Fibroblast of lung (primary cell): ENCODE data around the gene ODF2. TPM values are rescaled to one million over a fixed set of nuclear protein-coding genes. Genes with fewer than 3 reads are reported as not detected.

Experiments used
- DNase-seq, 2 donors: peaks; one replicate each; pipeline versions ENCODE4 v3.0.0 to v3.0.0-alpha.2; 2010; ENCODE audit warnings: low read depth in 2 of 2
- H2AFZ ChIP-seq: 2 replicates; pipeline ENCODE4 v1.5.1; 2012; ENCODE audit warnings: low read length, control low read depth, inconsistent platforms
- H3K27ac ChIP-seq: 2 replicates; pipeline ENCODE4 v1.5.1; 2011; ENCODE audit warnings: low read length, control low read depth; ENCODE audit not compliant: insufficient read depth
- H3K27me3 ChIP-seq: 2 replicates; pipeline ENCODE4 v1.5.1; 2011; ENCODE audit warnings: mild to moderate bottlenecking, low read length; ENCODE audit not compliant: control insufficient read depth, insufficient read depth
- H3K36me3 ChIP-seq: 2 replicates; pipeline ENCODE4 v1.5.1; 2011; ENCODE audit warnings: low read length; ENCODE audit not compliant: control insufficient read depth, insufficient read depth
- H3K4me1 ChIP-seq: 2 replicates; pipeline ENCODE4 v1.5.1; 2011; ENCODE audit warnings: low read length; ENCODE audit not compliant: control insufficient read depth, insufficient read depth; ENCODE audit errors: extremely low read depth
- H3K4me2 ChIP-seq: 2 replicates; pipeline ENCODE4 v1.5.1; 2011; ENCODE audit warnings: low read length, control low read depth; ENCODE audit not compliant: insufficient read depth; ENCODE audit errors: extremely low read depth
- H3K4me3 ChIP-seq, 4 experiments: fragments of 200-600 bp in 1 of 4; sonication (generic) in 1 of 4; replicated peaks in 1 of 4; 2 replicates each; pipeline ENCODE4 v1.5.1; 2011 to 2016; ENCODE audit warnings: low read length in 4 of 4, low read depth in 3 of 4, mild to moderate bottlenecking in 3 of 4, control low read depth in 2 of 4, inconsistent platforms in 1 of 4, mixed read lengths in 1 of 4; ENCODE audit not compliant: insufficient read depth in 1 of 4; ENCODE audit errors: control extremely low read depth in 1 of 4
- H3K79me2 ChIP-seq: 2 replicates; pipeline ENCODE4 v1.5.1; 2012; ENCODE audit warnings: mild to moderate bottlenecking, low read length, inconsistent platforms; ENCODE audit not compliant: control insufficient read depth, insufficient read depth
- H3K9ac ChIP-seq: 2 replicates; pipeline ENCODE4 v1.5.1; 2011; ENCODE audit warnings: mild to moderate bottlenecking, low read length, control low read depth; ENCODE audit not compliant: insufficient read depth
- H3K9me3 ChIP-seq: 2 replicates; pipeline ENCODE4 v1.5.1; 2012; ENCODE audit warnings: low read depth, low read length; ENCODE audit not compliant: control insufficient read depth, insufficient read depth
- H4K20me1 ChIP-seq: 2 replicates; pipeline ENCODE4 v1.5.1; 2011; ENCODE audit warnings: low read length; ENCODE audit not compliant: control insufficient read depth, insufficient read depth; ENCODE audit errors: extremely low read depth
- EZH2 ChIP-seq: IDR thresholded peaks from 2 replicates; pipeline ENCODE4 v1.5.1; 2012; ENCODE audit warnings: low read length, control low read depth, mild to moderate bottlenecking; ENCODE audit errors: missing control alignments
- polyA plus RNA-seq, 2 donors: library from polyadenylated mRNA; depleted of rRNA in 1 of 2; stranded (reverse) in 1 of 2; unstranded in 1 of 2; fragments of >200 nt; gene quantifications; 2 replicates each; pipeline ENCODE4 v1.2.1, GENCODE V29; 2011 to 2012; ENCODE audit warnings: missing spikeins in 1 of 2
- total RNA-seq: library from RNA; depleted of rRNA; stranded (reverse); fragments of >200 nt; gene quantifications from 2 replicates; pipeline ENCODE4 v1.2.1, GENCODE V29; 2014
- TF ChIP-seq, protein P1 (sequence below), 2 donors: IDR thresholded peaks in 1 of 2; conservative IDR thresholded peaks in 1 of 2; 1 replicate in 1 of 2; 2 replicates in 1 of 2; pipeline ENCODE4 v1.5.1; 2011 to 2012; ENCODE audit warnings: low read length in 2 of 2, control low read depth in 1 of 2, inconsistent platforms in 1 of 2, low read depth in 1 of 2, mild to moderate bottlenecking in 1 of 2

The ODF2 gene
- total and polyA plus RNA-seq, 2 donors (not counting 1 experiment from before 2014, with no cell fraction given): 10.2 to 20.6 TPM

DNA sequence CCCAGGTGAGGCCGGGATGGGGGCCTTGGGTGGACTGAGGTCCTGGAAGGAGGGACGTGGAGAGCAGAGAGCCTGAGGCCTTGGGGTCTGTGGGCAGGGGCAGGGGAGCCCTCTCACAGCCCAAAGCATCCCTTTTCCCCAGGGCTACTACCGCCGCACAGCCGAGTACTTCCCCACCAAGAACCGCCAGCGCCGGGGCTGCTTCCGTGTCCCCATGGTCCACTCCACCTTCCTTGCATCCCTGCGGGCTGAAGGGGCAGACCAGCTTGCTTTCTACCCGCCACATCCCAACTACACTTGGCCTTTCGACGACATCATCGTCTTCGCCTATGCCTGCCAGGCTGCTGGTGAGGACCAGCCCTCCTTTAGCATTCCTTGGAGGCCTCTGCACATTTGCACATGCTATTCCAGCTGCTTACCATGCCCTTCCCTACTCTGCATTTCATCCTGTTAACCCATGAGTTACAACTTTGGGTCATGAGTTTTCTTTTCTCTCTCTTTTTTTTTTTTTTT, 31.5 kb upstream of the ODF2 start:
- no peak overlapping the region for H3K4me2 ChIP-seq
- H3K79me2 ChIP-seq: no peaks in the 10 kb centered on the region
- H3K27me3 ChIP-seq: no peaks in the 10 kb centered on the region
- no peak overlapping the region for H2AFZ ChIP-seq
- H4K20me1 ChIP-seq: no peaks in the 10 kb centered on the region
- TF ChIP-seq, protein P1, sequence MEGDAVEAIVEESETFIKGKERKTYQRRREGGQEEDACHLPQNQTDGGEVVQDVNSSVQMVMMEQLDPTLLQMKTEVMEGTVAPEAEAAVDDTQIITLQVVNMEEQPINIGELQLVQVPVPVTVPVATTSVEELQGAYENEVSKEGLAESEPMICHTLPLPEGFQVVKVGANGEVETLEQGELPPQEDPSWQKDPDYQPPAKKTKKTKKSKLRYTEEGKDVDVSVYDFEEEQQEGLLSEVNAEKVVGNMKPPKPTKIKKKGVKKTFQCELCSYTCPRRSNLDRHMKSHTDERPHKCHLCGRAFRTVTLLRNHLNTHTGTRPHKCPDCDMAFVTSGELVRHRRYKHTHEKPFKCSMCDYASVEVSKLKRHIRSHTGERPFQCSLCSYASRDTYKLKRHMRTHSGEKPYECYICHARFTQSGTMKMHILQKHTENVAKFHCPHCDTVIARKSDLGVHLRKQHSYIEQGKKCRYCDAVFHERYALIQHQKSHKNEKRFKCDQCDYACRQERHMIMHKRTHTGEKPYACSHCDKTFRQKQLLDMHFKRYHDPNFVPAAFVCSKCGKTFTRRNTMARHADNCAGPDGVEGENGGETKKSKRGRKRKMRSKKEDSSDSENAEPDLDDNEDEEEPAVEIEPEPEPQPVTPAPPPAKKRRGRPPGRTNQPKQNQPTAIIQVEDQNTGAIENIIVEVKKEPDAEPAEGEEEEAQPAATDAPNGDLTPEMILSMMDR (conservative IDR thresholded peaks at IDR 0.05 in 1 of 2, IDR thresholded peaks at IDR 0.05 in 1 of 2; ENCODE audit: low read depth in 1 of 2, low read length in 2 of 2): no peak
- no peak for TF ChIP-seq EZH2
- H3K4me3 ChIP-seq: no peak overlapping the region
- DNase-seq: no peak
- H3K27ac ChIP-seq: no peak overlapping the region
- H3K9me3 ChIP-seq: no peaks in the 10 kb centered on the region
- H3K9ac ChIP-seq: no peak overlapping the region
- peaks cover 7% of the 10 kb centered on the region for H3K4me1 ChIP-seq
- peaks cover 8% of the 10 kb centered on the region for H3K36me3 ChIP-seq

DNA sequence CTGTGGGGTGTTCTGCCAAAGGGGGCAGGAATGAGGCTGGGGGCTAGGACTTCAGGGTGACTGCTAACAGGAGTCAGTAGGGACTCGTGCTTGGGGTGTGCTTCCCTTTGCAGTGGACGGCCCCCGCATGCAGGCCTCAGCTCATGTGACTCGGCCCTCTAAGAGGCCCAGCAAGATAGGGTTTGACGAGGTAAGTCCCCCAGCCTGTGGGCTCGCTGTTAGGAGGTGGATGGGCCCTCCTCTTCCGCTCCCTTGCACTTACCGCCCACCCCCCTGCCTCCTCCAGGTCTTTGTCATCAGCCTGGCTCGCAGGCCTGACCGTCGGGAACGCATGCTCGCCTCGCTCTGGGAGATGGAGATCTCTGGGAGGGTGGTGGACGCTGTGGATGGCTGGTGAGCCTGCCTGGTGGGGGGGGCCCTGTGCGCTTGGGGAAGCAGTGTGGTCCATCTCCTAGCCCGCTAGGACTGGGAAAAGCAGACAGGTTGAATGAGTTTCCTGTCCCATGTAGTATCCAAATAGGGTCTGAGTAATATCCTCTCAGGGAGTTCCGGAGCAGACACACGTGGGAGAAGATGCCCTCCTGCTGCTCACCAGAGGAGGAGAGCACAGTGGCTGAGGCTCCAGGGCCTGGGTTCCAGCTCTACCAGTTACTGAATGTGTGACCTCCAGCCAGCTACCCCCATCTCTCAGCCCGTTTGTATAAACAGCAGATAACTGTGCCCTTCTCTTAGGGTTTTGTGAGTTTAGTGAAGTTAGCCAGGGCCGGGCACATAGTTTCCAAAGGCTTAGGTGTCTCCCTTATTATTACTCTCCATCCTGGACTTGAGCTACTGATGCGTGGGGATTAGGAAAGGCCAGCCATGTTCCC, 26.9 kb upstream of the ODF2 start:
- no peaks in the 10 kb centered on the region for H4K20me1 ChIP-seq
- TF ChIP-seq, protein P1 (conservative IDR thresholded peaks at IDR 0.05 in 1 of 2, IDR thresholded peaks at IDR 0.05 in 1 of 2; ENCODE audit: low read depth in 1 of 2, low read length in 2 of 2): no peak
- no peak for TF ChIP-seq EZH2
- H3K79me2 ChIP-seq: no peaks in the 10 kb centered on the region
- DNase-seq: peak in 1 of 2 donors; percentile 82
- H3K9me3 ChIP-seq: no peaks in the 10 kb centered on the region
- H3K4me2 ChIP-seq: no peak overlapping the region
- H3K36me3 ChIP-seq: peaks cover 7% of the 10 kb centered on the region
- H3K9ac ChIP-seq: no peak overlapping the region
- H3K27me3 ChIP-seq: no peaks in the 10 kb centered on the region
- no peaks in the 10 kb centered on the region for H3K4me1 ChIP-seq
- H2AFZ ChIP-seq: no peak overlapping the region
- H3K4me3 ChIP-seq: no peak overlapping the region
- H3K27ac ChIP-seq: no peak overlapping the region

DNA sequence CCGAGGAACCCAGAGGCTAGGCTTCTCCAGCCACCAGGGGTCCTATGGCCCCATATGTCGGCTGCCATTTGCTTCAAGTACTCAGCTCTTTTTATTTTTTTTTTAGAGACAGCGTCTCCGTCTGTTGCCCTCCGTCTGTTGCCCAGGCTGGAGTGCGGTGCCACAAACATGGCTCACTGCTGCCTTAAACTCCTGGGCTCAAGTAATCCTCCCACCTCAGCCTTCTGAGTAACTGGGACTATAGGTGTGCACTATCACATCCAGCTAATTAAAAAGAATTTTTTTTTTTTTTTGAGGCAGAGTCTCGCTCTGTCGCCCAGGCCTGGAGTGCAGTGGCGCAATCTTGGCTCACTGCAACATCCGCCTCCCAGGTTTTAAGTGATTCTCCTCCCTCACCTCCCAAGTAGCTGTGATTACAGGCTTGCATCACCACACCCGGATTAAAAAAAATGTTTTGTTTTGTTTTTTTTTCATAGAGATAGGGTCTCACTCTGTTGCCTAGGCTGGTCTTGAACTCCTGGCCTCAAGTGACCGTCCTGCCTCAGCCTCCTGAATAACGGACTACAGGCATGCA, 26.2 kb upstream of the ODF2 start:
- TF ChIP-seq, protein P1 (conservative IDR thresholded peaks at IDR 0.05 in 1 of 2, IDR thresholded peaks at IDR 0.05 in 1 of 2; ENCODE audit: low read depth in 1 of 2, low read length in 2 of 2): no peak
- no peak for TF ChIP-seq EZH2
- Histone ChIP-seq H3K27me3 (no peaks in the 10 kb centered on the region), H3K27ac (no peak overlapping the region), H3K9ac (no peak overlapping the region), H3K9me3 (no peaks in the 10 kb centered on the region), H3K36me3 (peaks cover 4% of the 10 kb centered on the region), H2AFZ (no peak overlapping the region), H3K4me3 (no peak overlapping the region), H3K4me1 (no peaks in the 10 kb centered on the region), H3K4me2 (no peak overlapping the region), H3K79me2 (no peaks in the 10 kb centered on the region), H4K20me1 (no peaks in the 10 kb centered on the region)
- DNase-seq: no peak
